ENCODE measurements around the gene SLC37A1.

DNA sequence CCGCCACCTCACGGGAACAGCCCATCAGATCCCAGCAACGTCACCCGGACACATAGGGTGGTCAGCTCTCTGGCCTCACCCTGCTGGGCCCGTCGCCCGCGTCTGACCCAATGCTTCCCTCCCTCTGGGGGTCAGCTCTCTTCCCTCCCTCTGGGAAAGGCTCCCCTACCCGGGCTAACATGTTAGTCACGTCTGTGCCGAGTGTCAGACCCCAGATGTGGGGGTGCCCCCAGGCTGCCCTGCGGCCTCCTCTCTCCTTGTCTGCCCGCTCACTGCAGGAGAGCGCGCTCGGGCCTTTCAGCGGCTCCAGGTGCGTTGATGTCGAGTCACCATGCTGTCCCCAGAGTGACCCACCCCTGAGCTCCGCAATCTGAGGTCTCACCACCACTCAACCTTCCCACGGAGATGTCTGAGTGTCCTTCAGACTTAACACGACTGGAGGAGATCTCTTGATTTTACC lies 34.3 kb downstream of the SLC37A1 start:
- no peak for TF ChIP-seq EP300 (IDR thresholded peaks at IDR 0.05)
- TF ChIP-seq POLR2A (IDR thresholded peaks at IDR 0.05), result no peak
- TF ChIP-seq, protein P1, sequence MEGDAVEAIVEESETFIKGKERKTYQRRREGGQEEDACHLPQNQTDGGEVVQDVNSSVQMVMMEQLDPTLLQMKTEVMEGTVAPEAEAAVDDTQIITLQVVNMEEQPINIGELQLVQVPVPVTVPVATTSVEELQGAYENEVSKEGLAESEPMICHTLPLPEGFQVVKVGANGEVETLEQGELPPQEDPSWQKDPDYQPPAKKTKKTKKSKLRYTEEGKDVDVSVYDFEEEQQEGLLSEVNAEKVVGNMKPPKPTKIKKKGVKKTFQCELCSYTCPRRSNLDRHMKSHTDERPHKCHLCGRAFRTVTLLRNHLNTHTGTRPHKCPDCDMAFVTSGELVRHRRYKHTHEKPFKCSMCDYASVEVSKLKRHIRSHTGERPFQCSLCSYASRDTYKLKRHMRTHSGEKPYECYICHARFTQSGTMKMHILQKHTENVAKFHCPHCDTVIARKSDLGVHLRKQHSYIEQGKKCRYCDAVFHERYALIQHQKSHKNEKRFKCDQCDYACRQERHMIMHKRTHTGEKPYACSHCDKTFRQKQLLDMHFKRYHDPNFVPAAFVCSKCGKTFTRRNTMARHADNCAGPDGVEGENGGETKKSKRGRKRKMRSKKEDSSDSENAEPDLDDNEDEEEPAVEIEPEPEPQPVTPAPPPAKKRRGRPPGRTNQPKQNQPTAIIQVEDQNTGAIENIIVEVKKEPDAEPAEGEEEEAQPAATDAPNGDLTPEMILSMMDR (IDR thresholded peaks at IDR 0.05), result no peak

All from sigmoid colon (tissue), 4 donors.